ENCODE results near the gene UMAD1.
"Not testable (repeated sequence)": the region's sequence is repeated elsewhere in the genome, so short reads cannot be mapped to it uniquely, and the experiment has no call there.

Gene UMAD1

DNA sequence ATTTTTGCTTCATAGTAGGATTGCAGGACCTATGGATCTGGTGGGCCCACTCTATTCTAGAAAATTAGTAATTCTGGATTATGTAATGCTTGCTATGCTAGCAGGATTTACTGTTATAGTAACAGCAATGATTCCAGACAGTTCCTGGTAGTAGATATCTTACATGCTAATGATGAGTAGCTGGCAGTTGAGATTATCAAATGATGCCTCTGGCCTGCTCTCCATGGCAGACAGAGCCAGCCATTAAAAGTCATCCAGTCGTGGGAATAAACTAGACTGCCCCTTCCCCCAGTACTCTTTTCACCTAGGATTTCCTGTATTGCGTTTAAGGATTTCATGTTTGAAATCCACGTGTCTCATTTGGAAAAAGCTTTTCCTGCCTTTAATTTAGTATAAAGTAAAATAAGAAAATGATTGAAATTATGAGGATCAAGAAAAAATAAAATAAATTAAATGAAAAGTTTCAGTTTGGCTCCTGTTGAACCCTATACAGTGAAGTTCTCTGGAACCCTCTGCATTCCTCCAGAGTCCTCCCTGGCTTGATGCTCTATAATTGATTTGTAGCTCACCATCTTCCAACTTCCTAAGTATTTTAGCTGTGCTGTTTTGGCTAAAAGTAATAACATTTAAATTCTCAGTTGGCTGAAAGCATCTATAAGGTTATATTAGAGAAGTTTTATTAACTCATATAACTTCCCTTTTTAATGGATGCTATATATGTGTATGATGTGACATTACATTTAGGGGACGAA lies 14.6 kb downstream of the UMAD1 start:
- no peak for TF ChIP-seq SPI1 (IDR thresholded peaks at IDR 0.05; ENCODE audit: borderline replicate concordance, low read depth)
- TF ChIP-seq, protein P1, sequence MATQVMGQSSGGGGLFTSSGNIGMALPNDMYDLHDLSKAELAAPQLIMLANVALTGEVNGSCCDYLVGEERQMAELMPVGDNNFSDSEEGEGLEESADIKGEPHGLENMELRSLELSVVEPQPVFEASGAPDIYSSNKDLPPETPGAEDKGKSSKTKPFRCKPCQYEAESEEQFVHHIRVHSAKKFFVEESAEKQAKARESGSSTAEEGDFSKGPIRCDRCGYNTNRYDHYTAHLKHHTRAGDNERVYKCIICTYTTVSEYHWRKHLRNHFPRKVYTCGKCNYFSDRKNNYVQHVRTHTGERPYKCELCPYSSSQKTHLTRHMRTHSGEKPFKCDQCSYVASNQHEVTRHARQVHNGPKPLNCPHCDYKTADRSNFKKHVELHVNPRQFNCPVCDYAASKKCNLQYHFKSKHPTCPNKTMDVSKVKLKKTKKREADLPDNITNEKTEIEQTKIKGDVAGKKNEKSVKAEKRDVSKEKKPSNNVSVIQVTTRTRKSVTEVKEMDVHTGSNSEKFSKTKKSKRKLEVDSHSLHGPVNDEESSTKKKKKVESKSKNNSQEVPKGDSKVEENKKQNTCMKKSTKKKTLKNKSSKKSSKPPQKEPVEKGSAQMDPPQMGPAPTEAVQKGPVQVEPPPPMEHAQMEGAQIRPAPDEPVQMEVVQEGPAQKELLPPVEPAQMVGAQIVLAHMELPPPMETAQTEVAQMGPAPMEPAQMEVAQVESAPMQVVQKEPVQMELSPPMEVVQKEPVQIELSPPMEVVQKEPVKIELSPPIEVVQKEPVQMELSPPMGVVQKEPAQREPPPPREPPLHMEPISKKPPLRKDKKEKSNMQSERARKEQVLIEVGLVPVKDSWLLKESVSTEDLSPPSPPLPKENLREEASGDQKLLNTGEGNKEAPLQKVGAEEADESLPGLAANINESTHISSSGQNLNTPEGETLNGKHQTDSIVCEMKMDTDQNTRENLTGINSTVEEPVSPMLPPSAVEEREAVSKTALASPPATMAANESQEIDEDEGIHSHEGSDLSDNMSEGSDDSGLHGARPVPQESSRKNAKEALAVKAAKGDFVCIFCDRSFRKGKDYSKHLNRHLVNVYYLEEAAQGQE (IDR thresholded peaks at IDR 0.05; ENCODE audit: insufficient replicate concordance, low read depth): no peak
- no peak for TF ChIP-seq GABPA (IDR thresholded peaks at IDR 0.05; ENCODE audit: low read depth)
- TF ChIP-seq POLR2AphosphoS5 (IDR thresholded peaks at IDR 0.05; ENCODE audit: low read depth): no peak
- TF ChIP-seq CTCF (IDR thresholded peaks at IDR 0.05; ENCODE audit: insufficient read depth, low read length): no peak
- H3K27me3 ChIP-seq (ENCODE audit: insufficient read depth, poor library complexity, severe bottlenecking): no peaks in the 10 kb centered on the region
- no peak for DNase-seq (ENCODE audit: low read depth in 1 of 2, low spot score in 1 of 2)
- no peak overlapping the region for H3K27ac ChIP-seq (replicated peaks)
- no peak overlapping the region for H3K4me3 ChIP-seq (replicated peaks; ENCODE audit: insufficient read depth, low read length)

GRCh38 chr7:7656459-7656858 lies 15.9 kb downstream of the UMAD1 start:
- H3K27me3 ChIP-seq (ENCODE audit: insufficient read depth, poor library complexity, severe bottlenecking); H3K4me3 ChIP-seq (replicated peaks; ENCODE audit: insufficient read depth, low read length); DNase-seq (ENCODE audit: low read depth in 1 of 2, low spot score in 1 of 2); H3K27ac ChIP-seq (replicated peaks): not testable (repeated sequence)

DNA sequence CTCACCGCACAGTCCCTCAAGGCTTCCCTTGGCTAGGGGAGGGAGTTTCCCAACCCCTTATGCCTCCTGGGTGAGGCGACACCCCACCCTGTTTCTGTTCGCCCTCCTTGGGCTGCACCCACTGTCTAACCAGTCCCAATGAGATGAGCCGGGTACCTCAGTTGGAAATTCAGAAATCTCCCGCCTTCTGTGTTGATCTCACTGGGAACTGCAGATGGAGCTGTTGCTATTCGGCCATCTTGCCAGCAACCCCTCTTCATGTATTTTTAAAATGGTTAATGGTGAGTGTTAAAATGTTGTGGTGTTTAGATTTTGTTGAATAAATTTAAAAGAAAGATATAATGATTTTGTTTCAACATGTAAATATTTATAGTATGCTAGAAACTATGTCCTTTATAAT lies 22.0 kb downstream of the UMAD1 start:
- Histone ChIP-seq H3K27ac (replicated peaks) (no peak overlapping the region), H3K27me3 (ENCODE audit: insufficient read depth, poor library complexity, severe bottlenecking) (no peaks in the 10 kb centered on the region), H3K4me3 (replicated peaks; ENCODE audit: insufficient read depth, low read length) (no peak overlapping the region)
- no peak for DNase-seq (ENCODE audit: low read depth in 1 of 2, low spot score in 1 of 2)
- TF ChIP-seq GABPA (IDR thresholded peaks at IDR 0.05; ENCODE audit: low read depth) (no peak), CTCF (IDR thresholded peaks at IDR 0.05; ENCODE audit: insufficient read depth, low read length) (no peak), SPI1 (IDR thresholded peaks at IDR 0.05; ENCODE audit: borderline replicate concordance, low read depth) (no peak), POLR2AphosphoS5 (IDR thresholded peaks at IDR 0.05; ENCODE audit: low read depth) (no peak)
- TF ChIP-seq, protein P1 (IDR thresholded peaks at IDR 0.05; ENCODE audit: insufficient replicate concordance, low read depth): no peak

DNA sequence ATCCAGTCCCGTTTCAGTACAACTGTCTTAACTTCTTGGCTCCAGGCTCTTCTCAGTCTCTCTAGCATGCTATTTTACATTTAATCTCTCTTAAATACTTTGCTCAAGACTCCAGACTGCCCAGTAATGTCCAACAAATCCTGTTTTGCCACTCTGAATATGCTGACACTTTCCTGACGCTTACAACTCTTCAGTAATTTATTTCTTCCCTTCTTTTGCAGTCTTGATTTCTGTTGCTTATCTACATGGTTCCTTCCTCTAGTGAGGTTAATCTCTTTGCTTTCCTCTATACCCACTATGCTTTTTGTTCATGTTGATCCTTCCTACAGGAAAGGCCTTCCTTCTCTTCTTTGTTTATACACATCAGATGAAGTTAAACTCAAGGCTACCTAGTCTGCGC lies 23.7 kb downstream of the UMAD1 start:
- DNase-seq (ENCODE audit: low read depth in 1 of 2, low spot score in 1 of 2): no peak
- H3K4me3 ChIP-seq (replicated peaks; ENCODE audit: insufficient read depth, low read length): no peak overlapping the region
- TF ChIP-seq, protein P1 (IDR thresholded peaks at IDR 0.05; ENCODE audit: insufficient replicate concordance, low read depth): no peak
- TF ChIP-seq POLR2AphosphoS5 (IDR thresholded peaks at IDR 0.05; ENCODE audit: low read depth) (no peak), GABPA (IDR thresholded peaks at IDR 0.05; ENCODE audit: low read depth) (no peak), SPI1 (IDR thresholded peaks at IDR 0.05; ENCODE audit: borderline replicate concordance, low read depth) (no peak), CTCF (IDR thresholded peaks at IDR 0.05; ENCODE audit: insufficient read depth, low read length) (no peak)
- no peaks in the 10 kb centered on the region for H3K27me3 ChIP-seq (ENCODE audit: insufficient read depth, poor library complexity, severe bottlenecking)
- no peak overlapping the region for H3K27ac ChIP-seq (replicated peaks)

Measured in HL-60 (cell line).